HG03521 (cell line): Measurements from ENCODE around the gene TMEM176B.

Experiments used
- ATAC-seq: cut with Tn5 transposase; IDR thresholded peaks from one replicate; pipeline ENCODE4 v1.9.1; 2021; ENCODE audit warnings: mild to moderate bottlenecking, moderate library complexity; ENCODE audit not compliant: unreplicated experiment

TMEM176B gene

DNA sequence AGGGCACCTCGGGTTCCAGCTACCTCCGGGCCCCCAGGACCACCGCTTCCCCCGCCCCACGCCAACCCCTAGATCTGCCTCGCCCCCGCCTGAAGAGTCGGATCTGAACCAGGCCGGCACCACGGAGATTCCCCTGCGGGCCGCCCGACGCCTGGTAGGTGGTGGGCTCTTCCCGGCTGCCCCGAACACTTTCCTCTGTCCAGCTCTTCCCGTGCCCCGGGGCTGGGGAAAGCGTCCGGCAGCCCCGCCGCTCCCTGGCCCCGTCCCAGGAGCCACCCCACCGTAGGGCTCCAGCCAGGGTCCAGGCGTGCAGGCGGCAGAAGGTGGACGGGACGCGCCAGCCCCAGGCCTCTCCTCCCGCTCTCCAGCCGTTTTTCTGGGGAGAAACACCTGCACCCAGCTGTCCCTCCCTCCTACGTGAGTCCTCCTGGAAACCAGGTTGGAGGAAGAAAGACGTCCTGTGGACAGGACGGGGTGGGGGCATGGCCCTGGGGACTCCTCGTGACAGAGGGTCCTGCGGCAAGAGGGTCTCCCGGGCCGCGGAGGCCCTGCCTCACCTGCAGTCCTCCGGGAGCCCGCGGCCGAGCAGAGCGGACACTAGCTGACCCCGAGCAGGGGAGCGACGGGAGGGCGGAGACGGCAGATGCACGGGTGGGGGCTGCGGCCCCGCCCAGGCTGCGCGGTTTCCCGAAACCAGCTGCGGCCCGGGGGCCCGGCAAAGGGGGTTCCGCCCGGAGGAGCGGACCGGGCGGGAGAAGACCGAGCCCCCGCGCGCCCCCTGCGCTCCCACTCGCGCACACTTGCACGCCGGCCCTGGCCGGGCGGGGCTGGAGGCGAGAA, at the start of gene TMEM176B:
TSS of gene TMEM176B (minus strand) at position 624 of the 840 bp plus-strand sequence. CDS start 3,795 bp downstream, outside the sequence.
- ATAC-seq, result no peak

GRCh38 chr7:150849204-150849775, 49.1 kb upstream of the TMEM176B start:
- ATAC-seq, result no peak

DNA sequence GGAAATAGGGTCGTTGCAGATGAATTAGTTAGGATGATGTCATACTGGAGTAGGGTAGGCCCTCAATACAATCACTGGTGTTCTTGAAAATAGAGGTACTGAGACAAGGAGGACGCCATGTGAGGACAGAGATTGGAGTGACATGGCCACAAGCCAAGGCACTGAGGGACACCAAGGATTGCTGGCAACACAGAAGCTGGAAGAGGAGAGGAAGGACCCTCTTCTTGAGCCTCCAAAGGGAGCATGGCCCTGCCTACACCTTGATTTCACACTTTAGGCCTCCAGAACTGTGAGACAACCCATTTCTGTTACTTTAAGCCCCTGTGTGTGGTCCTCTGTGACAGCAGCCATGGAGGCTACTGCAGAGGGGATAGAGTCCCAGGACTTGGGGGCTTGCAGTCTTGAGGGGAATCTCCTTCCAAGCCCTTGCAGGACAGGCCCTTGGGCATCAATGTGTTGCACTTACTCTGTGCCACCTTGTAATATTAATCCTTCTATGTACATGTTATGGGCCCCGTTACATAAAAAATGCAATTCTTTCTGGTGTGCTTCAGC, 48.5 kb upstream of the TMEM176B start:
- ATAC-seq, result no peak

- ATAC-seq, result no peak
These were observed 47.9 kb upstream of the TMEM176B start for GRCh38 chr7:150848111-150848510.

DNA sequence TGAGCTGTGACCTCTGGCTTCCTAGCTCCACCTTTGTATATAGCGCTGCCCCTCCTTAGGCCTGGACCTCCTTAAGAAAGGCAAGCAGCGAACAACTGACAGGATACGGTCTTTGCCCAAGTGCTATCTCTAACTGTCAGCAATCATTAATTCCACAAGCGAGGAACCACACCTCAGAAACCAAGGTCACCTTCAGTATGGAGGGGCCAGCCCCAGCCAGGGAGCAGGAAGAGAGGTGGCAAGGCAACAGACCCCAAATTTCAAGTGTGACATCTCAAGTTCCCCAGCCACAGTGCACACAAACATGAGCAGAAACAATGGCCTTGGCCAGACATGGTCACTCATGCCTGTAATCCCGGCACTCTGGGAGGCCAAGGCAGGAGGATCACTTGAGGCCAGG, 47.4 kb upstream of the TMEM176B start:
- no peak for ATAC-seq

DNA sequence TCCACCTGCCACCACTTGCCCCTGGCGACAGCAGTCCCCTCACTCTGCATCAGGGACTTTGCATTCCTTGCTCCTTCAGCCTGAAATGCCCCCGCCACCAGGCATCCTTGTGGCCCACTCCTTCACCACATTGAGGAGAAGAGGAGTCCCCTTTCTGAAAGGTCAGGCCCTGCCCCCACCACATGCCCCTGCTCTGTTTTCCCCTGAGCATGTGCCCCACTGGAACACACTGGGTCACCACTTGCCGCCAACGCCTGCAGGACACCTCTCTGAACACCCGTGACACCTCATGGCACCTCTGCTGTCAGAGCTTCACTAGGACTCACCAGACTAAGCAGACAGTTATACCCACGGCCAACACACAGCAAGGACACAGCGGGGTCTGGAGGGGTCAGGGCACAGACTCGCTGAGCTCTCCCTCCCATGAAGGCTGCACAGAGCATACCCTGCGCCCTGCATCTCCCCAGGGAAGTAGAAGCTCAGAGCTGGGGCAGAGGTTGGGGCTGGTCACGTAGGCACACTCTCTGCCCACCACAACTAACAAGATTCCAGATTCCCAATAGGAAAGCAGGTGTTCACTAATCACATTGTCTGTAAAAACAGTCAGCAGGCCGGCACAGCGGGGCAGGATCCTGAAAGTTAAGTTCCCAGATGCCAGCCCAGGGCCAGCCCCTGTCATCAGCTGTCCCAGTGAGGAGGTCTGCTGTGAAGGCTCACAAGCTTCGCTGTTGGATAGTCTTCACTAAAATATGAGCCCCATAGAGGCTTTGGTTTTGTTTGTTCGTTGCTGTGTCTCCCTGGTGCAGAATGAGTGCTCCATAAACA, 46.3 kb upstream of the TMEM176B start:
- no peak for ATAC-seq

GRCh38 chr7:150845421-150845861, 45.3 kb upstream of the TMEM176B start:
- ATAC-seq, result no peak

- ATAC-seq, result no peak
These were observed 42.6 kb upstream of the TMEM176B start for GRCh38 chr7:150842716-150843115.

DNA sequence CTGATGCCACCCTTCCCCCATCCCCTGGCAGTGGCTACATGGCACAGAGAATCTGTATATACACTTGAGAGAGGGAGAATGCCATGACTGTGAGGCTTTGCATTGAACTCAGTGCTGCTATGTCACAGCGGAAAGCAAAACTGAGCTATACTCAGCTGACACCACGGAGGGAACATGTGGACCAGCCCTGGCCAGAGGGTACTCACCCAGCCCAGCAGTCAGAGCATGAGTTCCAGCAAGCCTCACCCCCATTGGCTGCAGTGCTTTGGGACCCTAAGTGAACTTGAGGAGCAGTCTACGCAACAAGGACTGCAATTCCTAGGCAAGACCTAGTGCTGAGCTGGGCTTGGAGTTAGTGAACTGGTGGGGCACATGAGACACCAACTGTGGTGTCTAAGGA, 41.9 kb upstream of the TMEM176B start:
- ATAC-seq, result no peak

DNA sequence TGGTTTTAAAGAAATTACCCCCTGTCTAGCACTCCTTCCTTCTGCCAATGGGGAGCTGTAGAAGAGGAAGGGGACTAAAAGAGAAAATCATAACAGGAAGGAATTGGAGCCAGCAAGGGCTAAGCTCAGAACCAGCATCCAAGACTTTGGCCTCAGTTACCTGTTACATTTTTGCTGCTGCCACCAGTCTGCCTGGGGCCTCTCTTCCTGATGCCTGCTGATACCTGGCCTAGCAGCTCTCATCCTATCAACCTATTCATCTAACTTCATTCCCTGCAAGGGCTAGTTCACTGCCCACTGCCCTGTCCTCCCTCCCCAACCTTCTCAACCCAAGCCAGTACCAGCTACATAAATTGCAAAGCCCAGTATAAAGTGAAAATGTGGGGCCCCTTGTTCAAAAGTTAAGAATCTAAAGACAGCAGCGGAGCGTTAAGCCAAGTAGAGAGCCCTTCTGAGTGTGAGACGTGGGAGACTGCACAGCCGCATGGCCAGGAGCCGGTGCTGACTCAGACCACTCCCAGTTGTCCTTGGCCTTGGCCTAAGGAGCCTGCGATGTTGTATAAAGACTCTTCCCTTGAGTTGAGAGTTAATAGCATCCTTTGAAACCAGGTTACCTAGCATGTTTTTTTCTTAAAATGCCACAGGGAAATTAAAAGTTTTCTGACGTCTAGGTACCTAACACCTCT, 38.9 kb upstream of the TMEM176B start:
- ATAC-seq, result no peak

GRCh38 chr7:150835702-150836280, 35.6 kb upstream of the TMEM176B start:
- no peak for ATAC-seq

DNA sequence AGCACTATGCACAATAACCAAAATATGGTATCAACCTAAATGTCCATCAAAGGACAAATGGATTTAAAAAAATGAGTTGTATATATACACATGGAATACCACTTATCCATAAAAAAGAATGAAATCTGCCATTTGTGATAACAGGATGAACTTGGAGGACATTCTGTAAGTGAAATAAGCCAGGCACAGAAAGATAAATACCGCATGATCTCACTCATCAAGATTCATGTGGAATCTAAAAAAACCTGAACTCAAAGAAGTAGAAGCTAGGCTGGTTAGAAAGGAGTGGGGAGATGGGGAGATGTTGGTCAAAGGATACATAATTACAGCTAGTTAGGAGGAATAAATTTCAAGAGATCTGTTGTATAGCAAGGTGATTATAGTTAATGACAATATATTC, 34.9 kb upstream of the TMEM176B start:
- ATAC-seq, result no peak

DNA sequence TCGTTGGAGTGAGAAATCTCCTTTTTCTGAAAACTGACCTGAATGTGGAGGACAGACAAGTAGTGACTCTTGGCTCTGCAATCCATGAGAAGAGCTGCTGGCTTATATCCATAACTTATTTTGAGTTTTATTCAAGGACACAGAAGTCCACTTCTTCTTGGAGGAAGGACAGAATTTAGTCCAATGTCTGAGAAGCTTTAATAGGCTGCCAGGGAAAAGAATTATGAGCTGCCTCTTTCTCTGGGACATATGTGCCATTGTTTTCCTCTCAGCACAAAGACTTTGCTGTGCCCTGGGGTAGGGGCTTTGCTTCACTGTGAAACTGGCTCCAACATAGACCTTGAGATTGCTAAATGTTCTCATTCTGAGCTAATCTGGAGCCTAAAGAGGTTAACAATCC, 31.7 kb upstream of the TMEM176B start:
- no peak for ATAC-seq

DNA sequence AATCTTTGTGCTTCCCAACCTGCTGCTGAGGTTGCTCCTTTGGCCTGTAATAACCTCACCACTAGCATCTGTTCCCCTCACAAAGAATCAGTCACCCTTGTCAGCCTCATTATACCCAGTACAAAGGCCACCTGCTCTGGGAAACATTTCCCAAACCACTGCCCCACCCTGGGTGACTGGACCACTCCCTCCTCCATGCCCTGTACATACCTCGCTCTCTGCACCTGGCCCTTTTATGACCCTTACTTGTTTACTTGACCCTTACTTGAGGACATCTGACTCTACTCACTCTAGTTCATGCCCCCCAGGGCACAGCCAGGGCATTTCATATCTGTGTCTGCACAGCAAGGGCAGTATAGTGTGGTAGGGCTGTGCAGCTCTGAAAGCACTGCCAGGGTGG, 30.8 kb upstream of the TMEM176B start:
- no peak for ATAC-seq

- no peak for ATAC-seq
These were observed 29.3 kb upstream of the TMEM176B start for GRCh38 chr7:150829426-150829825.

DNA sequence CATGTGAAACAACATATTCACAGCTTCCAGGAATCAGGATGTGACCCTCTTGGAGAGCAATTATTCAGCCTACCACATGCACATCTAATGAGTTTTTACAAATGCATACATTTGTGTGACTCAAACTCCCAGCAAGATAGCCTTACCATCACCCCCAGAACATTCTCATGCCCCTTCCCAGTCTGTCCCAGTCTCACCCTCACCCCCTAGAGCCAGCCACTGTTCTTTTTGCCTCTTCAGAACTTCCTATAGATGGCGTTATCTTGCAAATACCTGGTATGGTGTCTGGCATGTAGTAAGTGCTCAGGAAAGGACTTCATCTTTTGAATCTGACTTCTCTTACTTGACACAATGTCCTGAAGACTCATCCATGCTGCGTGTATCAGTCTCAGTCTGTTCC, 28.2 kb upstream of the TMEM176B start:
- no peak for ATAC-seq

DNA sequence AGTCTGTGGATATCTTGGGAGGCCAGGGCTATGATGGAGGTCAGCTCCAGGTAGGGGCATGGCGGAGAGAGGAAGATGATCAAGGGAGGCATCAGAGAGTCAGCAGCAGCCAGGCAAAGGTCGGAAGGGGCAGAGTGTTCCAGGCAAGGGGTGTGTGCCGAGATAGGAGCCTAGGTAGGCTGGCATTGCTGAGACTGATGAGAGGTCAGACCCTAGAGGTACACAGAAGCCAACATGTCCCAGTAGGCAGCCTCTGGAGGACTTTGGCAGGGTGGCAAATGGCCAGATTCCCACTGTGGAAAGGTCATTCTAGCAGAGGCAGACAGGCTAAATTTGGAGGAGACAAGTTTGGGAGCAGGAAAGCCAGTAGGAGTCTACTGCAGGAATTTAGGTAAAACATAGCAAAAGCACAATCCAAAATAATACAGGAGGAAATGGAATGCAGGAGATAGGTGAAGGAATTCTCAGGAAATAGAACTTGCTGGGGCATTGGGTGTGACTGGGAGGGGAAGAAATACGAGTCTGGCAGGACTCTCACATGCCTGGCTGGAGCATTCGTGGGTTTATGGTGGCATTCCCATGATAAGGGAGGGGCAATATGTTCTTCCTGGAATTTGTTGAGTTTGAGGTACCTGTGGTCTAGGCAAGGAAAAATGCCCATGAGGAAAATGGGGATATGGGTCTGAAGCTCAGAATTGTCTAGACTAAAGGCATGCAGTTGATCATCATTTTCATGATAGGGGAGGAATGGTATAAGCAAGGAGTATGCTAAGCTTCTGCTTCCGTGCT, 26.1 kb upstream of the TMEM176B start:
- ATAC-seq, result no peak

GRCh38 chr7:150824379-150825177, 24.4 kb upstream of the TMEM176B start:
- no peak for ATAC-seq
